SK-N-SH treated with all-trans-retinoic acid at 6 μM for 48 hours (cell line): ENCODE measurements around the gene KCNH2.
A peak's percentile ranks its signal among the peaks of the same experiment; 100 is the strongest.

Experiments used
- ATAC-seq: fragments of 200-7000 bp; cut with Tn5 transposase; 3 replicates; pipeline ENCODE4 v1.9.1; 2020; ENCODE audit warnings: mild to moderate bottlenecking, moderate library complexity
- ARNTL ChIP-seq: fragments of 450-650 bp; formaldehyde crosslinking; IDR thresholded peaks from 2 replicates; pipeline ENCODE4 v1.5.0; 2020; ENCODE audit warnings: low read depth, mild to moderate bottlenecking, moderate library complexity, borderline replicate concordance
- CSDC2 ChIP-seq: fragments of 250-450 bp; sonication (Bioruptor Pico); IDR thresholded peaks from 2 replicates; pipeline ENCODE4 v1.5.0; 2020; ENCODE audit warnings: mild to moderate bottlenecking, moderate library complexity
- ESRRG ChIP-seq: fragments of 250-450 bp; sonication (Bioruptor Pico); IDR thresholded peaks from 2 replicates; pipeline ENCODE4 v1.6.1; 2021; ENCODE audit warnings: mild to moderate bottlenecking
- GLIS3 ChIP-seq: fragments of 250-450 bp; sonication (Bioruptor Pico); IDR thresholded peaks from 2 replicates; pipeline ENCODE4 v1.5.0; 2020; ENCODE audit warnings: mild to moderate bottlenecking, moderate library complexity
- ISL1 ChIP-seq: fragments of 250-450 bp; sonication (Bioruptor Pico); IDR thresholded peaks from 2 replicates; pipeline ENCODE4 v2.1.2; 2022; ENCODE audit warnings: mild to moderate bottlenecking, moderate library complexity
- OSR1 ChIP-seq: fragments of 250-450 bp; sonication (Bioruptor Pico); IDR thresholded peaks from 2 replicates; pipeline ENCODE4 v1.8.0; 2022; ENCODE audit warnings: moderate library complexity, mild to moderate bottlenecking, inconsistent platforms
- PPARA ChIP-seq: fragments of 250-450 bp; sonication (Bioruptor Pico); IDR thresholded peaks from 2 replicates; pipeline ENCODE4 v1.5.0; 2020; ENCODE audit warnings: mild to moderate bottlenecking, borderline replicate concordance
- SNAI2 ChIP-seq: fragments of 250-450 bp; sonication (Bioruptor Pico); IDR thresholded peaks from 2 replicates; pipeline ENCODE4 v1.5.0; 2020; ENCODE audit warnings: mild to moderate bottlenecking, moderate library complexity
- TCF4 ChIP-seq: fragments of 250-450 bp; sonication (Bioruptor Pico); IDR thresholded peaks from 2 replicates; pipeline ENCODE4 v1.8.0; 2021; ENCODE audit warnings: mild to moderate bottlenecking, moderate library complexity, borderline replicate concordance
- TOX ChIP-seq: fragments of 250-450 bp; sonication (Bioruptor Pico); IDR thresholded peaks from 2 replicates; pipeline ENCODE4 v1.8.0; 2021; ENCODE audit warnings: mild to moderate bottlenecking, moderate library complexity, borderline replicate concordance
- ZC3H10 ChIP-seq: fragments of 250-450 bp; sonication (Bioruptor Pico); IDR thresholded peaks from 2 replicates; pipeline ENCODE4 v1.5.1; 2021; ENCODE audit warnings: mild to moderate bottlenecking, moderate library complexity
- ZFP3 ChIP-seq: fragments of 250-450 bp; sonication (Bioruptor Pico); IDR thresholded peaks from 2 replicates; pipeline ENCODE4 v1.5.0; 2020; ENCODE audit warnings: mild to moderate bottlenecking, moderate library complexity
- ZFP30 ChIP-seq: fragments of 450-650 bp; formaldehyde crosslinking; IDR thresholded peaks from 2 replicates; pipeline ENCODE4 v1.5.0; 2022; ENCODE audit warnings: mild to moderate bottlenecking, moderate library complexity
- ZNF565 ChIP-seq: fragments of 450-650 bp; formaldehyde crosslinking; conservative IDR thresholded peaks from 2 replicates; pipeline ENCODE4 v1.5.0; 2020; ENCODE audit warnings: low read depth, mild to moderate bottlenecking, moderate library complexity
- ZNF8 ChIP-seq: fragments of 450-650 bp; formaldehyde crosslinking; IDR thresholded peaks from 2 replicates; pipeline ENCODE4 v1.5.0; 2020; ENCODE audit warnings: mild to moderate bottlenecking, moderate library complexity
- TF ChIP-seq, protein P1 (sequence below): fragments of 250-450 bp; sonication (Bioruptor Pico); IDR thresholded peaks from 2 replicates; pipeline ENCODE4 v1.8.0; 2021; ENCODE audit warnings: low read depth, mild to moderate bottlenecking, moderate library complexity, borderline replicate concordance
- TF ChIP-seq, protein P2 (sequence below): fragments of 250-450 bp; sonication (Bioruptor Pico); IDR thresholded peaks from 2 replicates; pipeline ENCODE4 v1.8.0; 2020; ENCODE audit warnings: mild to moderate bottlenecking, moderate library complexity, borderline replicate concordance
- TF ChIP-seq, protein P3 (sequence below): fragments of 250-450 bp; sonication (Bioruptor Pico); IDR thresholded peaks from 2 replicates; pipeline ENCODE4 v1.5.0; 2020; ENCODE audit warnings: mild to moderate bottlenecking, moderate library complexity
- TF ChIP-seq, protein P4 (sequence below): fragments of 250-450 bp; sonication (Bioruptor Pico); IDR thresholded peaks from 2 replicates; pipeline ENCODE4 v1.5.1; 2020; ENCODE audit warnings: low read depth, mild to moderate bottlenecking, moderate library complexity

The KCNH2 gene

GRCh38 chr7:150937848-150938561 is 40.1 kb downstream of the KCNH2 start:
- TF ChIP-seq, protein P1, sequence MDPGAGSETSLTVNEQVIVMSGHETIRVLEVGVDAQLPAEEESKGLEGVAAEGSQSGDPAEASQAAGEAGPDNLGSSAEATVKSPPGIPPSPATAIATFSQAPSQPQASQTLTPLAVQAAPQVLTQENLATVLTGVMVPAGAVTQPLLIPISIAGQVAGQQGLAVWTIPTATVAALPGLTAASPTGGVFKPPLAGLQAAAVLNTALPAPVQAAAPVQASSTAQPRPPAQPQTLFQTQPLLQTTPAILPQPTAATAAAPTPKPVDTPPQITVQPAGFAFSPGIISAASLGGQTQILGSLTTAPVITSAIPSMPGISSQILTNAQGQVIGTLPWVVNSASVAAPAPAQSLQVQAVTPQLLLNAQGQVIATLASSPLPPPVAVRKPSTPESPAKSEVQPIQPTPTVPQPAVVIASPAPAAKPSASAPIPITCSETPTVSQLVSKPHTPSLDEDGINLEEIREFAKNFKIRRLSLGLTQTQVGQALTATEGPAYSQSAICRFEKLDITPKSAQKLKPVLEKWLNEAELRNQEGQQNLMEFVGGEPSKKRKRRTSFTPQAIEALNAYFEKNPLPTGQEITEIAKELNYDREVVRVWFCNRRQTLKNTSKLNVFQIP (CRISPR knock-in tag): no peak
- TF ChIP-seq TOX (CRISPR knock-in tag): no peak
- TF ChIP-seq, protein P2, sequence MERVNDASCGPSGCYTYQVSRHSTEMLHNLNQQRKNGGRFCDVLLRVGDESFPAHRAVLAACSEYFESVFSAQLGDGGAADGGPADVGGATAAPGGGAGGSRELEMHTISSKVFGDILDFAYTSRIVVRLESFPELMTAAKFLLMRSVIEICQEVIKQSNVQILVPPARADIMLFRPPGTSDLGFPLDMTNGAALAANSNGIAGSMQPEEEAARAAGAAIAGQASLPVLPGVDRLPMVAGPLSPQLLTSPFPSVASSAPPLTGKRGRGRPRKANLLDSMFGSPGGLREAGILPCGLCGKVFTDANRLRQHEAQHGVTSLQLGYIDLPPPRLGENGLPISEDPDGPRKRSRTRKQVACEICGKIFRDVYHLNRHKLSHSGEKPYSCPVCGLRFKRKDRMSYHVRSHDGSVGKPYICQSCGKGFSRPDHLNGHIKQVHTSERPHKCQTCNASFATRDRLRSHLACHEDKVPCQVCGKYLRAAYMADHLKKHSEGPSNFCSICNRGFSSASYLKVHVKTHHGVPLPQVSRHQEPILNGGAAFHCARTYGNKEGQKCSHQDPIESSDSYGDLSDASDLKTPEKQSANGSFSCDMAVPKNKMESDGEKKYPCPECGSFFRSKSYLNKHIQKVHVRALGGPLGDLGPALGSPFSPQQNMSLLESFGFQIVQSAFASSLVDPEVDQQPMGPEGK (CRISPR knock-in tag): no peak
- no peak for TF ChIP-seq ZFP3 (CRISPR knock-in tag)
- TF ChIP-seq SNAI2 (CRISPR knock-in tag): no peak
- TF ChIP-seq ZC3H10 (CRISPR knock-in tag): no peak
- TF ChIP-seq, protein P3, sequence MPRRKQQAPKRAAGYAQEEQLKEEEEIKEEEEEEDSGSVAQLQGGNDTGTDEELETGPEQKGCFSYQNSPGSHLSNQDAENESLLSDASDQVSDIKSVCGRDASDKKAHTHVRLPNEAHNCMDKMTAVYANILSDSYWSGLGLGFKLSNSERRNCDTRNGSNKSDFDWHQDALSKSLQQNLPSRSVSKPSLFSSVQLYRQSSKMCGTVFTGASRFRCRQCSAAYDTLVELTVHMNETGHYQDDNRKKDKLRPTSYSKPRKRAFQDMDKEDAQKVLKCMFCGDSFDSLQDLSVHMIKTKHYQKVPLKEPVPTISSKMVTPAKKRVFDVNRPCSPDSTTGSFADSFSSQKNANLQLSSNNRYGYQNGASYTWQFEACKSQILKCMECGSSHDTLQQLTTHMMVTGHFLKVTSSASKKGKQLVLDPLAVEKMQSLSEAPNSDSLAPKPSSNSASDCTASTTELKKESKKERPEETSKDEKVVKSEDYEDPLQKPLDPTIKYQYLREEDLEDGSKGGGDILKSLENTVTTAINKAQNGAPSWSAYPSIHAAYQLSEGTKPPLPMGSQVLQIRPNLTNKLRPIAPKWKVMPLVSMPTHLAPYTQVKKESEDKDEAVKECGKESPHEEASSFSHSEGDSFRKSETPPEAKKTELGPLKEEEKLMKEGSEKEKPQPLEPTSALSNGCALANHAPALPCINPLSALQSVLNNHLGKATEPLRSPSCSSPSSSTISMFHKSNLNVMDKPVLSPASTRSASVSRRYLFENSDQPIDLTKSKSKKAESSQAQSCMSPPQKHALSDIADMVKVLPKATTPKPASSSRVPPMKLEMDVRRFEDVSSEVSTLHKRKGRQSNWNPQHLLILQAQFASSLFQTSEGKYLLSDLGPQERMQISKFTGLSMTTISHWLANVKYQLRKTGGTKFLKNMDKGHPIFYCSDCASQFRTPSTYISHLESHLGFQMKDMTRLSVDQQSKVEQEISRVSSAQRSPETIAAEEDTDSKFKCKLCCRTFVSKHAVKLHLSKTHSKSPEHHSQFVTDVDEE (CRISPR knock-in tag): no peak
- no peak for TF ChIP-seq ISL1 (CRISPR knock-in tag)
- TF ChIP-seq ZNF8 (CRISPR knock-in tag): no peak
- TF ChIP-seq ESRRG: no peak
- peak; percentile 16; the same call in 2 of the 3 replicates for ATAC-seq

- no peak for ATAC-seq
- TF ChIP-seq ZNF565 (CRISPR knock-in tag) (no peak), PPARA (CRISPR knock-in tag) (no peak), ZNF8 (CRISPR knock-in tag) (no peak), TCF4 (CRISPR knock-in tag) (no peak), CSDC2 (CRISPR knock-in tag) (no peak), ARNTL (CRISPR knock-in tag) (no peak), ZC3H10 (CRISPR knock-in tag) (no peak), SNAI2 (CRISPR knock-in tag) (no peak), ISL1 (CRISPR knock-in tag) (no peak), ZFP3 (CRISPR knock-in tag) (no peak), ZFP30 (CRISPR knock-in tag) (no peak), GLIS3 (no peak), OSR1 (no peak), ESRRG (no peak)
- TF ChIP-seq, protein P2 (CRISPR knock-in tag): no peak
- TF ChIP-seq, protein P1 (CRISPR knock-in tag): no peak
- TF ChIP-seq, protein P4, sequence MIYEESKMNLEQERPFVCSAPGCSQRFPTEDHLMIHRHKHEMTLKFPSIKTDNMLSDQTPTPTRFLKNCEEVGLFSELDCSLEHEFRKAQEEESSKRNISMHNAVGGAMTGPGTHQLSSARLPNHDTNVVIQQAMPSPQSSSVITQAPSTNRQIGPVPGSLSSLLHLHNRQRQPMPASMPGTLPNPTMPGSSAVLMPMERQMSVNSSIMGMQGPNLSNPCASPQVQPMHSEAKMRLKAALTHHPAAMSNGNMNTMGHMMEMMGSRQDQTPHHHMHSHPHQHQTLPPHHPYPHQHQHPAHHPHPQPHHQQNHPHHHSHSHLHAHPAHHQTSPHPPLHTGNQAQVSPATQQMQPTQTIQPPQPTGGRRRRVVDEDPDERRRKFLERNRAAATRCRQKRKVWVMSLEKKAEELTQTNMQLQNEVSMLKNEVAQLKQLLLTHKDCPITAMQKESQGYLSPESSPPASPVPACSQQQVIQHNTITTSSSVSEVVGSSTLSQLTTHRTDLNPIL (CRISPR knock-in tag): no peak
These were observed 42.1 kb downstream of the KCNH2 start for GRCh38 chr7:150936018-150936417.
